Measurements from ENCODE around the gene KIAA1217.

DNA sequence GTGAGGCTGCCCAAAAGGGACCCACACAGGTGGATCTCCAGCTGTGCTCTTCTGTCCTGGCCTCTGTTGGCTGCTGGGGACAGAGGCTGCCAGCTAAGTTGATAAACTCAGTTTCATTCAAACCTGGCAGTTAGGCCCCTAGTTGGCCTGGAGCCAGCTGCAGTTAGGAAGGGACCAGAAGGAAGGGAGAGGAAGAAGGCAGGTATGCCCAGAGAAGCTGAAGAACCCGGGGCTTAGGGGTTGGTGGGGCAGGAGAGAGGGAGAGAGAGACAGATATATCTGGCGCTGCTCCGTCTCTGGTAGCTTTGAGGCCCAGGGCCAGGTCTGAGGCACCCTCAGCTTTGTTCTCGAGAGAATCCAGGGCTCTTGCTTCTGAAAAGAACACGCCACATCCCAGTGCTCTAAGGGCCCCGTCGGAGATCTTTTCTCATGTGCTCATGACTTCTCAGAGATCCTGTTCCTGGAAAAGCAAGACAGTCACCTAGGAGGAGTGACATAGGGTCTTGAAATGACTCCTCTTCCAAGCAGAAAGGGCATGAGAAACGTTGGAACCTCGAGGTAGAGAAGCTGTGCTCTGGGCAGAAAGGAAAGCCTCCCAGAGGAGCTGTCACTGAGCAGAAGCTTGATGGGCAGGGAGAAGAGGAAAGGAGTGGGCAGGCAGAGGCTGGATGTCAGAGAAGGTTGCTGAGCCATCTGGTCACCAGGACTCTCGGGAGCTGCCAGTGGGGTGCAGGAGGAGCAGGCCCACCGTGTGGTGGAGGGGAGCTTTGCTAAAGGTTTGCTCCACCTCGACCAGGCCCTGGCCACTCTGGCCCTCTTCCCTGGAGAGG lies 361.1 kb downstream of the KIAA1217 start:
- TF ChIP-seq POLR2A (IDR thresholded peaks at IDR 0.05; ENCODE audit: low read depth, low read length) = no peak
- no peak for TF ChIP-seq POLR2AphosphoS5 (IDR thresholded peaks at IDR 0.05; ENCODE audit: low read depth, low read length)
- TF ChIP-seq SPI1 (IDR thresholded peaks at IDR 0.05; ENCODE audit: low read depth, low read length) = no peak

Measured in GM12891 (cell line).